ENCODE results near the gene TTC34.
"Not testable (repeated sequence)": the region's sequence is repeated elsewhere in the genome, so short reads cannot be mapped to it uniquely, and the experiment has no call there.

TTC34 gene

GRCh38 chr1:2799811-2800663, 1.5 kb downstream of the TTC34 start:
- Histone ChIP-seq H3K79me2 (ENCODE audit: insufficient read depth, low read length) (no peaks in the 10 kb centered on the region), H3K27me3 (ENCODE audit: insufficient read depth, low read length) (no peaks in the 10 kb centered on the region), H3F3A (ENCODE audit: insufficient read depth, low read length) (no peaks in the 10 kb centered on the region), H3K9ac (ENCODE audit: low read length) (no peak overlapping the region), H2AFZ (ENCODE audit: low read length) (no peak overlapping the region), H3K9me2 (ENCODE audit: low read depth, low read length) (no peaks in the 10 kb centered on the region), H3K36me3 (ENCODE audit: insufficient read depth, low read length) (no peaks in the 10 kb centered on the region), H4K20me1 (ENCODE audit: insufficient read depth, low read length) (no peaks in the 10 kb centered on the region), H3K27ac (ENCODE audit: low read depth, low read length, poor library complexity, severe bottlenecking) (no peak overlapping the region), H3K4me1 (ENCODE audit: insufficient read depth, low read length, severe bottlenecking) (no peaks in the 10 kb centered on the region), H3K4me2 (ENCODE audit: low read length) (no peak overlapping the region), H3K9me3 (ENCODE audit: low read length) (no peaks in the 10 kb centered on the region), H3K4me3 (ENCODE audit: low read depth, low read length, poor library complexity, severe bottlenecking) (no peak overlapping the region)
- TF ChIP-seq, protein P1, sequence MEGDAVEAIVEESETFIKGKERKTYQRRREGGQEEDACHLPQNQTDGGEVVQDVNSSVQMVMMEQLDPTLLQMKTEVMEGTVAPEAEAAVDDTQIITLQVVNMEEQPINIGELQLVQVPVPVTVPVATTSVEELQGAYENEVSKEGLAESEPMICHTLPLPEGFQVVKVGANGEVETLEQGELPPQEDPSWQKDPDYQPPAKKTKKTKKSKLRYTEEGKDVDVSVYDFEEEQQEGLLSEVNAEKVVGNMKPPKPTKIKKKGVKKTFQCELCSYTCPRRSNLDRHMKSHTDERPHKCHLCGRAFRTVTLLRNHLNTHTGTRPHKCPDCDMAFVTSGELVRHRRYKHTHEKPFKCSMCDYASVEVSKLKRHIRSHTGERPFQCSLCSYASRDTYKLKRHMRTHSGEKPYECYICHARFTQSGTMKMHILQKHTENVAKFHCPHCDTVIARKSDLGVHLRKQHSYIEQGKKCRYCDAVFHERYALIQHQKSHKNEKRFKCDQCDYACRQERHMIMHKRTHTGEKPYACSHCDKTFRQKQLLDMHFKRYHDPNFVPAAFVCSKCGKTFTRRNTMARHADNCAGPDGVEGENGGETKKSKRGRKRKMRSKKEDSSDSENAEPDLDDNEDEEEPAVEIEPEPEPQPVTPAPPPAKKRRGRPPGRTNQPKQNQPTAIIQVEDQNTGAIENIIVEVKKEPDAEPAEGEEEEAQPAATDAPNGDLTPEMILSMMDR (IDR thresholded peaks at IDR 0.05; ENCODE audit: low read length): no peak
- no peak for TF ChIP-seq EZH2 (IDR thresholded peaks at IDR 0.05; ENCODE audit: borderline replicate concordance, low read length)

DNA sequence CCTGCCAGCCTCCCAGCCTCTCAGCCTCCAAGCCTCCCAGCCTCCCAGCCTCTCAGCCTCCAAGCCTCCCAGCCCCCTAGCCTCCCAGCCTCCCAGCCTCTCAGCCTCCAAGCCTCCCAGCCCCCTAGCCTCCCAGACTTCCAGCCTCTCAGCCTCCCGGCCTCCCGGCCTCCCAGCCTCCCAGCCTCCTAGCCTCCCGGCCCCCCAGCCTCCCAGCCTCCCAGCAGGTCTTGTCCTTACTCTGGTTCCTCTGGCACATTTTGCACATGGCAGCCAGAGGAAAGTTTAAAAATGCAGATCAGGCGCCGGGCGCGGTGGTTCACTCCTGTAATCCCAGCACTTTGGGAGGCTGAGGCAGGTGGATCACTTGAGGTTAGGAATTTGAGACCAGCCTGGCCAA, 2.5 kb downstream of the TTC34 start:
- not testable (repeated sequence) for H3K9ac ChIP-seq (ENCODE audit: low read length); H3K79me2 ChIP-seq (ENCODE audit: insufficient read depth, low read length); H3K4me2 ChIP-seq (ENCODE audit: low read length); H3K27ac ChIP-seq (ENCODE audit: low read depth, low read length, poor library complexity, severe bottlenecking); H2AFZ ChIP-seq (ENCODE audit: low read length); H3K27me3 ChIP-seq (ENCODE audit: insufficient read depth, low read length); H4K20me1 ChIP-seq (ENCODE audit: insufficient read depth, low read length); H3K36me3 ChIP-seq (ENCODE audit: insufficient read depth, low read length); H3F3A ChIP-seq (ENCODE audit: insufficient read depth, low read length); H3K9me3 ChIP-seq (ENCODE audit: low read length); H3K9me2 ChIP-seq (ENCODE audit: low read depth, low read length); H3K4me1 ChIP-seq (ENCODE audit: insufficient read depth, low read length, severe bottlenecking); H3K4me3 ChIP-seq (ENCODE audit: low read depth, low read length, poor library complexity, severe bottlenecking)

DNA sequence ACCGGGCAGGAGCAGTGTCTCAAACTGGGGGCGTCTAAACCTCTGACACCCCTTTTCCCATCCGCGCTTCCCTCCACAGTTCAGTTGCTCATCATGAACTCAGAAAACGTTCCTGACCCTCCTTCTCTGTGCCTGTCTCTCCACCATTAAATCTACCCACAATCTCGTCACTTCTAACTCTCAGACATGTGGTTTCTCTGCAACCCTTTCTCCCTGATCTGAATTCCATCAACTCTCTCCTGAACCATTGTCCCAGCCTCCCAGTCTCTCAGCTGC, 3.8 kb downstream of the TTC34 start:
- TF ChIP-seq, protein P1 (IDR thresholded peaks at IDR 0.05; ENCODE audit: low read length): no peak
- TF ChIP-seq EZH2 (IDR thresholded peaks at IDR 0.05; ENCODE audit: borderline replicate concordance, low read length): no peak
- Histone ChIP-seq H3K4me2 (ENCODE audit: low read length) (no peak overlapping the region), H3K4me1 (ENCODE audit: insufficient read depth, low read length, severe bottlenecking) (no peaks in the 10 kb centered on the region), H2AFZ (ENCODE audit: low read length) (no peak overlapping the region), H3F3A (ENCODE audit: insufficient read depth, low read length) (no peaks in the 10 kb centered on the region), H3K9me2 (ENCODE audit: low read depth, low read length) (no peaks in the 10 kb centered on the region), H3K9ac (ENCODE audit: low read length) (no peak overlapping the region), H3K4me3 (ENCODE audit: low read depth, low read length, poor library complexity, severe bottlenecking) (no peak overlapping the region), H3K79me2 (ENCODE audit: insufficient read depth, low read length) (no peaks in the 10 kb centered on the region), H3K27me3 (ENCODE audit: insufficient read depth, low read length) (no peaks in the 10 kb centered on the region), H4K20me1 (ENCODE audit: insufficient read depth, low read length) (no peaks in the 10 kb centered on the region), H3K9me3 (ENCODE audit: low read length) (no peaks in the 10 kb centered on the region), H3K36me3 (ENCODE audit: insufficient read depth, low read length) (no peaks in the 10 kb centered on the region), H3K27ac (ENCODE audit: low read depth, low read length, poor library complexity, severe bottlenecking) (no peak overlapping the region)
